Cerebellar cortex (tissue), 1 donor: Measurements from ENCODE around the gene LRRC4C.

Experiments used
- DNase-seq: peaks from one replicate; pipeline ENCODE4 v3.0.0-alpha.2; 2015; ENCODE audit warnings: low spot score

Gene LRRC4C

GRCh38 chr11:40094954-40095353, 1364.5 kb downstream of the LRRC4C start:
- no peak for DNase-seq

- no peak for DNase-seq
Observed at GRCh38 chr11:40080434-40080833, 1379.0 kb downstream of the LRRC4C start.
